BLaER1 (cell line): ENCODE measurements around the gene APBA2.
"Not testable (repeated sequence)": the region's sequence is repeated elsewhere in the genome, so short reads cannot be mapped to it uniquely, and the experiment has no call there.

Experiments
- H3K27ac ChIP-seq: shearing (Covaris generic); formaldehyde crosslinking; 2 replicates; pipeline ENCODE4 v1.8.1; 2022
- H3K27me3 ChIP-seq: shearing (Covaris generic); formaldehyde crosslinking; 2 replicates; pipeline ENCODE4 v1.8.1; 2022
- H3K36me3 ChIP-seq: shearing (Covaris generic); formaldehyde crosslinking; 2 replicates; pipeline ENCODE4 v1.8.1; 2022
- H3K4me1 ChIP-seq: shearing (Covaris generic); formaldehyde crosslinking; 2 replicates; pipeline ENCODE4 v1.8.1; 2022
- H3K4me2 ChIP-seq: shearing (Covaris generic); formaldehyde crosslinking; 2 replicates; pipeline ENCODE4 v1.8.1; 2022
- H3K4me3 ChIP-seq: shearing (Covaris generic); formaldehyde crosslinking; 2 replicates; pipeline ENCODE4 v1.8.1; 2022
- H3K9ac ChIP-seq: shearing (Covaris generic); formaldehyde crosslinking; 2 replicates; pipeline ENCODE4 v1.8.1; 2022
- H3K9me3 ChIP-seq: shearing (Covaris generic); formaldehyde crosslinking; 2 replicates; pipeline ENCODE4 v1.8.1; 2022
- H4K20me1 ChIP-seq: shearing (Covaris generic); formaldehyde crosslinking; 2 replicates; pipeline ENCODE4 v1.8.1; 2022
- Cebpa-rat ChIP-seq: shearing (Covaris generic); IDR thresholded peaks from 2 replicates; pipeline ENCODE4 v1.8.1; 2022

APBA2 gene

DNA sequence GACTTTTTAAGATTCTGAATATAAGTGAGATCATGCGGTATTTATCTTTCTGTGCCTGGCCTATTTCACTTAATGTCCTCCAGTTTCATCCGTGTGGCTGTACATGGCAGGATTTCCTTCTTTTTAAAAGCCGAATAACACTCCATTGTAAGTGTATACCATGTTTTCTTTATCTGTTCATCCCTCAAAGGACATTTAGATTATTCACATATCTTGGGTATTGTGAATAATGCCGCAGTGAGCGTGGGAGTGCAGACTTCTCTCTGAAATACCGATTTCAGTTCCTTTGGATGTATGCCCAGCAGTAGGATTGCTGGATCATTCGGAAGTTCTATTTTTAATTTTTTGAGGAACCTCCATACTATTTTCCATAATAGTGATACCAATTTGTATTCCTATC lies 136.1 kb downstream of the APBA2 start:
- TF ChIP-seq Cebpa-rat = no peak
- no peak overlapping the region for H3K4me3 ChIP-seq
- no peak overlapping the region for H3K9ac ChIP-seq
- H3K36me3 ChIP-seq = no peaks in the 10 kb centered on the region
- no peak overlapping the region for H3K27ac ChIP-seq
- H3K4me1 ChIP-seq = peaks cover 24% of the 10 kb centered on the region
- H3K9me3 ChIP-seq = peaks cover 4% of the 10 kb centered on the region; the same call in 1 of the 2 replicates
- H3K27me3 ChIP-seq = no peaks in the 10 kb centered on the region
- H4K20me1 ChIP-seq = peaks cover 33% of the 10 kb centered on the region
- no peak overlapping the region for H3K4me2 ChIP-seq

DNA sequence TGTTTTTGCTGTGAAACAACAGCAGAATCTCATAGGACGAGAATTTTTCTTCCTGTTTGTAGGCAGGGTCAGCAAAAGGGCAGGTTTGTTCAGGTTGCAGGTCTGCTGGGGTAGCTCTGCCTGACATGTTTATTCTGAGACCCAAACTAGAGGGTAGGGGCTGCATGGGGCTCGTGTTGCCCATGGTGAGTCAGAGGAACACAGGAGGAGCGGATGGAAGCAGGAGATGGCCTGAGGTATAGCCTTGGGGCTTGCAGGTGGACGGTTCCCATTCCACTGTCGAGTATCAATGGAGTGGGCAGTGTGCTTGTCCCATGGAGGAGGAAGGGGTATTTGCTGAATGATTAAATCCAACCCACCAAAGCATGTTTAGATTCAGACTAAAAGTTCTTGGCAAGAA lies 138.9 kb downstream of the APBA2 start:
- no peak overlapping the region for H3K4me2 ChIP-seq
- H3K9ac ChIP-seq = no peak overlapping the region
- H4K20me1 ChIP-seq = peaks cover 5% of the 10 kb centered on the region
- no peak for TF ChIP-seq Cebpa-rat
- no peak overlapping the region for H3K4me3 ChIP-seq
- no peak overlapping the region for H3K27ac ChIP-seq
- no peaks in the 10 kb centered on the region for H3K36me3 ChIP-seq
- H3K4me1 ChIP-seq = peaks cover 8% of the 10 kb centered on the region
- peaks cover 14% of the 10 kb centered on the region for H3K9me3 ChIP-seq
- no peaks in the 10 kb centered on the region for H3K27me3 ChIP-seq

DNA sequence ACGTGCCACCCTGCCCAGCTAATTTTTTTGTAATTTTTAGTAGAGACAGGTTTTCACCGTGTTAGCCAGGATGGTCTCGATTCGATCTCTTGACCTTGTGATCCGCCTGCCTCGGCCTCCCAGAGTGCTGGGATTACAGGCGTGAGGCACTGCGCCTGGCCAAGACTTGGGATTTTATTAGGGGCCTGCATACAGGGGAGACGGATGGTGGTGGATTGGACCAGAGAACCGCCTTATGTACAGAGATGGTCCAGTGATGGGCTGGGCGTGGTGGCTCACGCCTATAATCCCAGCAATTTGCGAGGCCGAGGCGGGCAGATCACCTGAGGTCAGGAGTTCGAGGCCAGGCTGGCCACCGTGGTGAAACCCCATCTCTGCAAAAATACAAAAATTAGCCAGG lies 139.6 kb downstream of the APBA2 start:
- not testable (repeated sequence) for H3K27ac ChIP-seq, H3K9ac ChIP-seq, H3K4me2 ChIP-seq, H4K20me1 ChIP-seq, H3K36me3 ChIP-seq, H3K4me1 ChIP-seq, H3K4me3 ChIP-seq, H3K27me3 ChIP-seq
- H3K9me3 ChIP-seq = peaks cover 19% of the 10 kb centered on the region

DNA sequence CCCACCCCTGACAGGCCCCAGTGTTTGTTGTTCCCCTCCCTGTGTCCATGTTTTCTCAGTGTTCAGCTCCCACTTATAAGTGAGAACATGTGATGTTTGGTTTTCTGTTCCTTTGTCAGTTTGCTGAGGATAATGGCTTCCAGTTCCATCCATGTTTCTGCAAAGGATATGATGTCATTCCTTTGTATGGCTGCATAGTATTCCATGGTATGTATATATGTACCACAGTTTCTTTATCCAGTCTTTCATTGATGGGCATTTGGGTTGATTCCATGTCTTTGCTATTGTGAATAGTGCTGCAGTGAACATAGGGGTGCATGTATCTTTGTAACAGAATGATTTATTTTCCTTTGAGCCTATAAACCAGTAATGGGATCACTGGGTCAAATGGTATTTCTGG lies 142.4 kb downstream of the APBA2 start:
- not testable (repeated sequence) for H3K4me2 ChIP-seq, H3K4me1 ChIP-seq

DNA sequence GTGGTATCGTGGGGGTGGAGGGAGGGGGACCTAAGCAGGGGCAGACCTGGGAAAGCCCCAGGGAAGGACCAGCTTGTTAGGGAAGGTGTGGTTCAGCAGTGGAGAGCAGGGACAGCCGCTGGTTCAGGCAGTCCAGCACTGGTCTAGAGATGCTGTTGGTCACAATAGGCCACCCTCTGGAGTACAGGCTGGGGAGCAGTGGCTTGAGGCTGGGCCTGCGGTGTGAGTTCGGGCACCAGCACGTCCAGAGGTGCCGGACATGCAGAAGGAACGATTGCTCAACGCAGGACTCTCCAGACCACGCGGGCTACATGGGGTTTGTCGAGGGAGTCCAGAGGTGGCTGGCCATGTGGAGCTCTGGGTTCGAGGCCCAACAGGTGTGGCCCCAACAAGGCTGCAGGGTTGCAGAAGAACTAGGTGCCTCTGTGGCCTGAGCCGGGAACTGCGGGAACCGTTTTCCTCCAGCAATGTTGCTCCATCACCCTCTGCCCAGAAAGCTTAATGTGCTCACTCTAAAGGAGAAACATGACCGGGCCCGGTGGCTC lies 143.9 kb downstream of the APBA2 start:
- Histone ChIP-seq H3K27ac (no peak overlapping the region), H3K27me3 (no peaks in the 10 kb centered on the region), H4K20me1 (peaks cover 2% of the 10 kb centered on the region), H3K4me2 (no peak overlapping the region), H3K9me3 (peaks cover 28% of the 10 kb centered on the region), H3K4me3 (no peak overlapping the region), H3K36me3 (0 out of 2 replicates have a peak, but pooled peaks cover 4% of the 10 kb centered on the region), H3K9ac (no peak overlapping the region), H3K4me1 (0 out of 2 replicates have a peak, but pooled peaks cover 5% of the 10 kb centered on the region)
- no peak for TF ChIP-seq Cebpa-rat

More for the DNA sequence above, 142.4 kb downstream of the APBA2 start:
- not testable (repeated sequence) for H3K27ac ChIP-seq, H3K4me3 ChIP-seq, H3K27me3 ChIP-seq, H3K36me3 ChIP-seq, H4K20me1 ChIP-seq, H3K9ac ChIP-seq
- H3K9me3 ChIP-seq = peaks cover 28% of the 10 kb centered on the region

DNA sequence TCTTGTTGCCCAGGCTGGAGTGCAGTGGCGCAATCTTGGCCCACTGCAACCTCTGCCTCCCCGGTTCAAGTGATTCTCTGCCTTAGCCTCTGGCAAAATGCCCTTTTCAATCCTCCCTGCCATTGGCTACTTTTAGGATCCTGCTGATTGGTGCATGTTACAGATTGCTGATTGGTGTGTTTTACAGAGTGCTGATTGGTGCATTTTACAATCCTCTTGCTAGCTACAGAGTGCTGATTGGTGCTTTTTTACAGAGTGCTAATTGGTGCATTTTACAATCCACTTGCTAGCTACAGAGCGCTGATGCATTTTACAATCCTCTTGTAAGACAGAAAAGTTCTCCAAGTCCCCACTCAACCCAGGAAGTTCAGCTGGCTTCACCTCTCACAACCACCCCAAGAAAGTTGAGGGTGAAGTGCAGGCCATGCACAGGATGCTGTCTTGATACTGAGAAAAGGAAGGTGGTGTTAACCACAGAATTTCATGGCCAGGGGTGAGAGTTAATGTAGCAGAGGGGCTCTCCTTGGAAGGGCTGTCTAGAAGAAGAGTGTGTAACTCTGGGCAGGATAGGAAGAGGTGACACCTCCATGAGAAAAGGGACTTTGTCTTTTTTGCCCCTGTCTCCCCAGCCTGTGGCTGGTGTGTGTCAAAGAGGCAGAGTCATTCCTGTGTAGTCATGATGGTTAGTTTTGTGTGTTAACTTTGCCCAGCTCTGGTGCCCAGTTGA lies 145.9 kb downstream of the APBA2 start:
- no peak overlapping the region for H3K9ac ChIP-seq
- H3K27me3 ChIP-seq = no peaks in the 10 kb centered on the region
- H3K4me1 ChIP-seq = 0 out of 2 replicates have a peak, but pooled peaks cover 6% of the 10 kb centered on the region
- no peak for TF ChIP-seq Cebpa-rat
- no peak overlapping the region for H3K4me3 ChIP-seq
- no peak overlapping the region for H3K4me2 ChIP-seq
- H3K9me3 ChIP-seq = peaks cover 28% of the 10 kb centered on the region
- peaks cover 13% of the 10 kb centered on the region for H4K20me1 ChIP-seq
- H3K36me3 ChIP-seq = 0 out of 2 replicates have a peak, but pooled peaks cover 4% of the 10 kb centered on the region
- H3K27ac ChIP-seq = no peak overlapping the region

DNA sequence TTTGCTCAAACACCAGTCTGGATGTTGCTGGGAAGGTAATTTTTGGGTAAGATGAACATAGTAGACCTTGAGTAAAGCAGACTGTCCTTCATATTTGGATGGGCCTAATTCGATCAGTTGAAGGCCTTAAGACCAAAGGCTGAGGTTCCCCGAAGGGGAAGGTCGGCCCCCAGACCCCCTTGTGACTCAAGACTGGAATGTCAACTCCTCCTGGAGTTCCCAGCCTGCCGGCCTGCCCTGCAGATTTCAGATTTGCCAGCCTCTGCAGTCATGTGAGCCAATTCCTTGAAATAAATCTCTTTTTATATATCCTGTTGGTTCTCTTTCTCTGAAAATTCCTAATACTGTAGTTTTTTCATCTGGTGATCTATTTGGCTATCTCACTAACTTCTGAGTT lies 146.5 kb downstream of the APBA2 start:
- Histone ChIP-seq H3K27ac (no peak overlapping the region), H4K20me1 (peaks cover 13% of the 10 kb centered on the region), H3K9ac (no peak overlapping the region), H3K9me3 (peaks cover 28% of the 10 kb centered on the region), H3K4me2 (no peak overlapping the region), H3K4me3 (no peak overlapping the region), H3K4me1 (peaks cover 8% of the 10 kb centered on the region), H3K36me3 (0 out of 2 replicates have a peak, but pooled peaks cover 4% of the 10 kb centered on the region), H3K27me3 (no peaks in the 10 kb centered on the region)
- no peak for TF ChIP-seq Cebpa-rat

DNA sequence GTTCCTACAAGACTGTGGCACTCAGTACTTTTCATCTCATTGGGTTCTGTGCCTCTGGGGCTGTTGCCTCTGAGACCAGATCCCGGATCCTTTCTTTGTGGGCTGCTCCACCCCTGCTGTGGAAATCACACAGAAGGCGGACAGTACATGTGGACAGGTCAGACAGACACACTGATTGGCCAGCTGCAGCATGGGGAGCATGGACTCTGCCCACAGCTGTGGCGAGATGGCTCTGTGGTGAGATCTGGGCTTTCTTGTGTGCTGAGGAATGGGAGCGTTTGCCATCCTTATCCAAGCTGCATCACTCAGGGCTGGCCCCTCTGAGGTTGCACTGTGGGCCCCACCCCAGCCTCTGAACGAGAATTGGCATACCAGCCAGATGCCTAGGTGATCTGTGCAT lies 147.0 kb downstream of the APBA2 start:
- H3K36me3 ChIP-seq = 0 out of 2 replicates have a peak, but pooled peaks cover 4% of the 10 kb centered on the region
- H3K4me2 ChIP-seq = no peak overlapping the region
- no peak overlapping the region for H3K27ac ChIP-seq
- H3K4me3 ChIP-seq = no peak overlapping the region
- H3K9me3 ChIP-seq = peaks cover 28% of the 10 kb centered on the region
- no peak overlapping the region for H3K9ac ChIP-seq
- peaks cover 16% of the 10 kb centered on the region for H4K20me1 ChIP-seq
- TF ChIP-seq Cebpa-rat = no peak
- H3K4me1 ChIP-seq = peaks cover 13% of the 10 kb centered on the region
- H3K27me3 ChIP-seq = no peaks in the 10 kb centered on the region

DNA sequence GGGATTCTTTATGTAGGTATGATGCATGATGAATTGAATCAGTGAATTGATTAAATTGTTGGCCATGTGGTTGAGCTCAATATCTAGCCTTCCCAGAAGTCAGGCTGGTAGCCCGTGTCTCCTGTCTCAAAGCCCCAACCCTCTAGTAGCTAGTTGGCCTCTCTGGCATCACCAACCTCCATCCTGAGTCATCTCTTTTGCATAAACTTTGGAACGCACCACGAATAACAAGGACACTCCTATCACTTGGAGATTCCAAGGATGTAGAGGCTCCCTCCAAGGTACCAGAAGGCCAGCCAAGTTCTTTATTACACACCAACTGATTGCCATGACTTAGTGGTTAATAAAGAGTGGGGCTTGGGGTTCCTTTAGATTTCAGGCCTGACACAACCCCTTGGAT lies 148.4 kb downstream of the APBA2 start:
- Histone ChIP-seq H3K4me2 (no peak overlapping the region), H3K27ac (no peak overlapping the region), H3K4me1 (peaks cover 27% of the 10 kb centered on the region), H4K20me1 (peaks cover 21% of the 10 kb centered on the region), H3K27me3 (no peaks in the 10 kb centered on the region), H3K36me3 (0 out of 2 replicates have a peak, but pooled peaks cover 4% of the 10 kb centered on the region), H3K9ac (no peak overlapping the region), H3K4me3 (no peak overlapping the region), H3K9me3 (peaks cover 21% of the 10 kb centered on the region)
- TF ChIP-seq Cebpa-rat = no peak

DNA sequence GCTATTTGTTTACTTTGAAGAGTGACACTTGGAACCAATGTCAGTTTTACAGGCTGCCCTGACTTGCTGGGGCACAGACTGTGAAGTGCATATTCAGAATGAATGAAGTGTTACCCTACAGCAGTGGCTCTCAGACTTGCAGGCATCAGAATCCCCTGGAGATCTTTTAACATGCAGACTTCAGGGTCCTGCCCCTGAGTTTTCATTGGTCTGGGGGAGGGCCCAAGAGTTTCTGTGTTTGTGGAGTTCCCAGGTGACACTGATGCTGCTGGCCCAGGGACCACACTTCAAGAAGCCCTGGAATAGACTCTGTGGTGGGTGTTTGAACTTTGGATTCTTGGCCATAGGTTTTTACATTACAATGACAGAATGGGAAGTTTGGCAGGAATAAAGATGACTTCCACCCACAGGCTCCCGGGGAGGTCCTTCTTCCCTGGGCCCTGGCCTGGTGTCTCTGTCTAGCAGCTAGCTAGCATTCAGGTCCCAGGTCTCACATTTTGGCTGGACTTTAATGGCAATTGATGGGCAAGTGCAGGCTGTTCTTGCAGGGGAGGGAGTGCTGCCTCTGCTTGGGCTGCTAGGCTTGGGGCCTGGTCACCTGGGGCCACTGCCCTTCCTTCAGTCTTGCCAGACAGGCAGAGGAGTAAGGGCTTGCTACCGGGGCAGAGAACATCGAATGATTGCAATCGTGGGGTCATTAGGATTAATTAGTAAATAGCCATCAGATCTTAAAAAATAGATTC lies 149.0 kb downstream of the APBA2 start:
- H3K4me3 ChIP-seq = no peak overlapping the region
- TF ChIP-seq Cebpa-rat = no peak
- 0 out of 2 replicates have a peak, but pooled peaks cover 4% of the 10 kb centered on the region for H3K36me3 ChIP-seq
- H3K9me3 ChIP-seq = peaks cover 17% of the 10 kb centered on the region
- no peak overlapping the region for H3K27ac ChIP-seq
- no peak overlapping the region for H3K4me2 ChIP-seq
- peaks cover 33% of the 10 kb centered on the region for H3K4me1 ChIP-seq
- no peaks in the 10 kb centered on the region for H3K27me3 ChIP-seq
- H3K9ac ChIP-seq = no peak overlapping the region
- H4K20me1 ChIP-seq = peaks cover 27% of the 10 kb centered on the region
